ENCODE data around the gene ILF3. TPM values are rescaled to one million over a fixed set of nuclear protein-coding genes. Genes with fewer than 3 reads are reported as not detected.

The ILF3 gene
- total and polyA plus RNA-seq, 2 donors (not counting 3 experiments of a cell fraction or from before 2014, with no cell fraction given) = 186 to 459 TPM

DNA sequence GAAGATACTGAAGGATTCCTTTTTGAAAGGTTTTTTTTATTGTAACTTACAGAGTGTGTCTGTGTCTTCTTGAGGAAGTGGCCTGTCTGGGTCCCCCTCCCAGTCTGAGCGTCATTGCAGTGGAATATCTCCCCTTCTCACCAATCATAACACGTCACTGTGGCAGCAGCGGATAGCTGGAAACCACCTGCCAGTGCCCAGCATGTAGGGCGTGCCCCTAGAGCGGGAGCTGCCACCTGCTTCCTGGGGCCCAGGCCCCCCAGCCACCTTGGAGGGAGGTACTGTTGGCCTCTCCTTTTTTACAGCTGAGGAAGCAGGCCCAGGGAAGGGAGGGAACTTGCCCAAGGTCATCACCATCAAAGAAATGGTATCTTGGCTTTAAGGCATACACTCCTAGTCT is 59.2 kb downstream of the ILF3 start:
- Histone ChIP-seq H4K20me1 (replicated peaks; ENCODE audit: control insufficient read depth, extremely low read depth, insufficient read depth, low read length) (no peaks in the 10 kb centered on the region), H2AFZ (ENCODE audit: low read depth, low read length) (no peak overlapping the region), H3K79me2 (ENCODE audit: control insufficient read depth, insufficient read depth, low read length) (peaks cover 4% of the 10 kb centered on the region), H3K9ac (replicated peaks; ENCODE audit: extremely low read depth, insufficient read depth, low read length) (no peak overlapping the region), H3K36me3 (ENCODE audit: control insufficient read depth in 2 of 2, extremely low read depth in 1 of 2, insufficient read depth in 2 of 2, low read length in 2 of 2) (no peaks in the 10 kb centered on the region), H3K9me1 (replicated peaks; ENCODE audit: control insufficient read depth, extremely low read depth, insufficient read depth, low read length) (no peaks in the 10 kb centered on the region), H3K4me1 (ENCODE audit: control insufficient read depth, extremely low read depth, insufficient read depth, low read length) (peaks cover 2% of the 10 kb centered on the region), H3K9me3 (replicated peaks; ENCODE audit: control insufficient read depth, insufficient read depth, low read length) (no peaks in the 10 kb centered on the region), H3K4me2 (ENCODE audit: insufficient read depth, low read length) (no peak overlapping the region), H3K27me3 (ENCODE audit: control insufficient read depth in 2 of 2, insufficient read depth in 2 of 2, low read length in 2 of 2) (no peaks in the 10 kb centered on the region), H3K27ac (ENCODE audit: insufficient read depth, low read depth, low read length) (no peak overlapping the region), H3K4me3 (replicated peaks in 1 of 3; ENCODE audit: insufficient read depth in 1 of 3, low read depth in 1 of 3, low read length in 3 of 3) (no peak overlapping the region)
- no TSS peak for BruUV-seq (replicated peaks)
- ChIA-PET CTCF (interaction anchor here (0.5 to 1.6 kb wide), 2 partner anchors 14 to 207 kb away, joined by 3 to 4 read pairs; no protein-coding TSS in a partner anchor), POLR2A (no interaction called here)
- TF ChIP-seq GATA2 (IDR thresholded peaks at IDR 0.05; ENCODE audit: insufficient read depth, insufficient read length, low read depth, low read length) (no peak), MYC (IDR thresholded peaks at IDR 0.05; ENCODE audit: low read depth, low read length) (no peak), POLR2AphosphoS5 (IDR thresholded peaks at IDR 0.05; ENCODE audit: insufficient read depth, low read depth, low read length) (no peak), POLR2A (IDR thresholded peaks at IDR 0.05; ENCODE audit: low read depth, low read length) (no peak), FOS (IDR thresholded peaks at IDR 0.05; ENCODE audit: borderline replicate concordance, insufficient read depth, low read length) (no peak), JUN (IDR thresholded peaks at IDR 0.05; ENCODE audit: borderline replicate concordance, insufficient read depth, insufficient read length, low read depth) (no peak), EZH2 (IDR thresholded peaks at IDR 0.05; ENCODE audit: borderline replicate concordance, low read depth, low read length, severe bottlenecking) (no peak)
- TF ChIP-seq, protein P1, sequence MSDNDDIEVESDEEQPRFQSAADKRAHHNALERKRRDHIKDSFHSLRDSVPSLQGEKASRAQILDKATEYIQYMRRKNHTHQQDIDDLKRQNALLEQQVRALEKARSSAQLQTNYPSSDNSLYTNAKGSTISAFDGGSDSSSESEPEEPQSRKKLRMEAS (IDR thresholded peaks at IDR 0.05; ENCODE audit: insufficient read depth, insufficient read length) = no peak
- TF ChIP-seq, protein P2, sequence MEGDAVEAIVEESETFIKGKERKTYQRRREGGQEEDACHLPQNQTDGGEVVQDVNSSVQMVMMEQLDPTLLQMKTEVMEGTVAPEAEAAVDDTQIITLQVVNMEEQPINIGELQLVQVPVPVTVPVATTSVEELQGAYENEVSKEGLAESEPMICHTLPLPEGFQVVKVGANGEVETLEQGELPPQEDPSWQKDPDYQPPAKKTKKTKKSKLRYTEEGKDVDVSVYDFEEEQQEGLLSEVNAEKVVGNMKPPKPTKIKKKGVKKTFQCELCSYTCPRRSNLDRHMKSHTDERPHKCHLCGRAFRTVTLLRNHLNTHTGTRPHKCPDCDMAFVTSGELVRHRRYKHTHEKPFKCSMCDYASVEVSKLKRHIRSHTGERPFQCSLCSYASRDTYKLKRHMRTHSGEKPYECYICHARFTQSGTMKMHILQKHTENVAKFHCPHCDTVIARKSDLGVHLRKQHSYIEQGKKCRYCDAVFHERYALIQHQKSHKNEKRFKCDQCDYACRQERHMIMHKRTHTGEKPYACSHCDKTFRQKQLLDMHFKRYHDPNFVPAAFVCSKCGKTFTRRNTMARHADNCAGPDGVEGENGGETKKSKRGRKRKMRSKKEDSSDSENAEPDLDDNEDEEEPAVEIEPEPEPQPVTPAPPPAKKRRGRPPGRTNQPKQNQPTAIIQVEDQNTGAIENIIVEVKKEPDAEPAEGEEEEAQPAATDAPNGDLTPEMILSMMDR (IDR thresholded peaks at IDR 0.05; ENCODE audit: extremely low read depth in 1 of 2, insufficient read depth in 1 of 2, low read depth in 1 of 2, low read length in 2 of 2) = no peak
- intact Hi-C loops (cut with micrococcal nuclease) = no loop called here
- DNase-seq (ENCODE audit: low read depth, low spot score) (no peak), FAIRE-seq (no peak)
- dilution Hi-C loops (cut with MboI; ENCODE audit: extremely low pct_ligation_motif_present, low sequenced_read_pairs) = no loop called here
